ENCODE measurements around the gene NOTCH1. TPM values are rescaled to one million over a fixed set of nuclear protein-coding genes. Genes with fewer than 3 reads are reported as not detected.

Gene NOTCH1
- total RNA-seq, 1 experiment from 2014 or later = 95.6 TPM

GRCh38 chr9:136529516-136530460 lies 16.1 kb downstream of the NOTCH1 start (continued):
- no peak for TF ChIP-seq ARID4B (CRISPR knock-in tag; IDR thresholded peaks at IDR 0.05; ENCODE audit: borderline replicate concordance)
- TF ChIP-seq NFE2L1 (CRISPR knock-in tag; IDR thresholded peaks at IDR 0.05) = no peak
- no peak for TF ChIP-seq GRHL2 (CRISPR knock-in tag; IDR thresholded peaks at IDR 0.05; ENCODE audit: insufficient replicate concordance, severe bottlenecking)

- Mint-ChIP-seq H3K9me3 (no peaks in the 10 kb centered on the region), H3K27me3 (ENCODE audit: low read depth) (no peaks in the 10 kb centered on the region), H3K4me3 (no peak overlapping the region), H3K4me1 (peaks cover 21% of the 10 kb centered on the region), H3K36me3 (no peaks in the 10 kb centered on the region), H3K27ac (no peak overlapping the region)
- no peak for DNase-seq (ENCODE audit: low spot score)
- ATAC-seq = no peak
- TF ChIP-seq ATF1 (CRISPR knock-in tag; IDR thresholded peaks at IDR 0.05) = no peak
- no peak for TF ChIP-seq ZNF121 (CRISPR knock-in tag; IDR thresholded peaks at IDR 0.05)
- no peak for TF ChIP-seq ZNF317 (CRISPR knock-in tag; IDR thresholded peaks at IDR 0.05; ENCODE audit: borderline replicate concordance, low read depth)
- TF ChIP-seq SMAD4 (CRISPR knock-in tag; IDR thresholded peaks at IDR 0.05) = no peak
- TF ChIP-seq FOXP1 (CRISPR knock-in tag; IDR thresholded peaks at IDR 0.05; ENCODE audit: borderline replicate concordance) = 0 out of 2 replicates have a peak, but pooled peaks have one; percentile 37
- POLR2A ChIA-PET = no interaction called here
- CTCF ChIA-PET = interaction anchor here (0.9 to 3.4 kb wide), 5 partner anchors 11 to 100 kb away, joined by 4 to 15 read pairs (median 6); no protein-coding TSS in a partner anchor
Measured at GRCh38 chr9:136528716-136529341, 17.0 kb downstream of the NOTCH1 start.

GRCh38 chr9:136527721-136528710 lies 17.8 kb downstream of the NOTCH1 start:
- Mint-ChIP-seq H3K4me1 (peaks cover 21% of the 10 kb centered on the region), H3K9me3 (no peaks in the 10 kb centered on the region), H3K27ac (peak overlapping the region; percentile 76; the same call in 1 of the 2 replicates), H3K4me3 (no peak overlapping the region), H3K36me3 (no peaks in the 10 kb centered on the region), H3K27me3 (ENCODE audit: low read depth) (no peaks in the 10 kb centered on the region)
- ATAC-seq (no peak), DNase-seq (ENCODE audit: low spot score) (no peak)
- CTCF ChIA-PET = interaction anchor here (3.2 to 3.4 kb wide), 2 partner anchors 12 to 99 kb away, joined by 12 to 15 read pairs; no protein-coding TSS in a partner anchor
- POLR2A ChIA-PET = no interaction called here
- TF ChIP-seq AR (CRISPR knock-in tag; IDR thresholded peaks at IDR 0.05) (no peak), ERG (CRISPR knock-in tag; IDR thresholded peaks at IDR 0.05) (no peak), ZNF423 (CRISPR knock-in tag; IDR thresholded peaks at IDR 0.05) (peak; percentile 35; the same call in 1 of the 2 replicates), RELA (CRISPR knock-in tag; IDR thresholded peaks at IDR 0.05; ENCODE audit: borderline replicate concordance) (no peak), IRF1 (CRISPR knock-in tag; IDR thresholded peaks at IDR 0.05) (no peak), USF2 (CRISPR knock-in tag; IDR thresholded peaks at IDR 0.05) (no peak)

All from WTC11 (cell line).